HG03280 (cell line): ENCODE measurements around the gene NCF4.

ENCODE experiments used
- ATAC-seq: cut with Tn5 transposase; IDR thresholded peaks from one replicate; pipeline ENCODE4 v1.9.1; 2021; ENCODE audit warnings: mild to moderate bottlenecking, moderate library complexity; ENCODE audit not compliant: unreplicated experiment

The NCF4 gene

DNA sequence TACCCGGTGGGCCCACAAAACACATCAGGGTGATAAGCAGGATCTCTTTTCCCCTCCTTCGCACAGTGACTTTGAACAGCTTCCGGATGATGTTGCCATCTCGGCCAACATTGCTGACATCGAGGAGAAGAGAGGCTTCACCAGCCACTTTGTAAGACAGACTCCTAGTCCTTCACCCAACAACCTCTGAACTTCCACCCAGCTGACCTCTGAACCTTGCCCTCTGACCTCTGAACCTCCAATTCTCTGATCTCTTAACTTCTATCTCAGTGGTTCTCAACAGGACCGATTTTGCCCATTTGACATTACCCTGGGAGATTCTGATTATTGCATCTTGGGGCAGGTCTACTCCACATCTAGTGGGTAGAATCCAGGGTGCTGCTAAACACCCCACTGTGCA, 3.2 kb downstream of the NCF4 start:
- no peak for ATAC-seq

GRCh38 chr22:36864454-36865215, 3.8 kb downstream of the NCF4 start:
- no peak for ATAC-seq

- ATAC-seq, result no peak
Observed at GRCh38 chr22:36865346-36865745, 4.5 kb downstream of the NCF4 start.

- no peak for ATAC-seq
Observed at GRCh38 chr22:36867695-36868094, 6.9 kb downstream of the NCF4 start.

DNA sequence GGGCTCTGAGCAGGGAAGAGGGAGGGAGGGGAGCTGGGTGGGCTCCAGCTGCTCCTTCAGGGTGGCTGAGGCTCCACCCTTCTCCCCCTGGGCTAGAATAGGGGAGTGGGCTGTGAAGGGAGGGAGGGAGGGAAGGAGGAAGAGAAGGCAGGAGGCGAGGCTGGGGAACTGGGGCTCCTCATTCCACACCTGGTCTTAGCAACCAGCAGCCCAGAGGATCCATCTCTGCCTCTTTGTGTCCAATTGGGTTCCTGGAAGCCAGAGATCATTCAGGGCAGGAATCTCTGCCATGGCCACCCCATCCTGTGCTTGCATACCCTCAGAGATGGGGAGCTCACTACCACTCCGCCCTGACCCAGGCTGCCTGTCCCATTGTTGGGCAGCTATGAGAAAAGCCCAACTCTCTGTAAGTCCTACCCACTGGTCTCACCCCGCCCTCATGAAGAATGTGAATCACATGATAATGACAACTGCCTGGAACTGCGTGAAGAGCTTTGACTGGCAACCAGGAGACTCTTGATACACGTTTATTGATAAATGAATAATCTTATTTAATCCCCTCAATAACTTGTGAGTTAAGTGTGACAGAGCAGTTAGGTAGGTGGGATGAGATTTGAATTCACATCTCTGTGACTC, 7.9 kb downstream of the NCF4 start:
- ATAC-seq, result no peak

GRCh38 chr22:36870250-36870649, 9.4 kb downstream of the NCF4 start:
- no peak for ATAC-seq

DNA sequence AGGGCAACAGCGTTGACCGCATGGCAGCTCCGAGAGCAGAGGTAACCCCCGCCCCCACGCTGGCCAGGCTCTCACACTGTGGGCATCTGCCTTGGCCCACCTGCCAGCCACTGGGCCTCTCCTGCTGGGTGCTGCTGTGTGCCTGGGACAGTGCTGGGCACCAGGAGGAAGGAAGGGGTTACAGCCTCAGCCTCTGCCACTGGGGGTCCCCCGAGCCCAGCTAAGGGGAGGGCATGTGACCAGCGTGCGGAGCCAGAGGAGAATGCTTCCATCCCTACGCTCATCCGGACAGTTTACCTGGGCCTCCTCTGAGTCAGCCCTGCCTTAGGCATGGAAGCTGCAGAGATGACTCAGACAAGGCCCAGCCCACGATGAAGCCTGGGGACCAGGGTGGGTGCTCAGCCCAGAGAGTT, 10.9 kb downstream of the NCF4 start:
- ATAC-seq, result no peak

DNA sequence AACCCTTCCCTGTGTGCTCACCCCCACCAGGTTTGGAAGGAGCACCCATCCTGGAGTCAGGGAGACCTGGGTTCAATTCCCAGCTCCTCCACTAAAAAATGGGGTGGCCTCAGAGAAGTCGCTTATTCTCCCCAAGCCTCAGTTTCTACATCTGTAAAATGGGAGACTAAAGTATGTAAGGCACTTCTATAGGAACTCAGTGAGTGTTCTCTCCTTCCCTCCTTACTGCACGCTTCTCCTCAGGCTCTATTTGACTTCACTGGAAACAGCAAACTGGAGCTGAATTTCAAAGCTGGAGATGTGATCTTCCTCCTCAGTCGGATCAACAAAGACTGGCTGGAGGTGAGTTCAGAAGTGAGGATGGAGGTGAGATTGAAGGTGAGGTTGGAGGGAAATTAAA, 11.3 kb downstream of the NCF4 start:
- ATAC-seq, result no peak

DNA sequence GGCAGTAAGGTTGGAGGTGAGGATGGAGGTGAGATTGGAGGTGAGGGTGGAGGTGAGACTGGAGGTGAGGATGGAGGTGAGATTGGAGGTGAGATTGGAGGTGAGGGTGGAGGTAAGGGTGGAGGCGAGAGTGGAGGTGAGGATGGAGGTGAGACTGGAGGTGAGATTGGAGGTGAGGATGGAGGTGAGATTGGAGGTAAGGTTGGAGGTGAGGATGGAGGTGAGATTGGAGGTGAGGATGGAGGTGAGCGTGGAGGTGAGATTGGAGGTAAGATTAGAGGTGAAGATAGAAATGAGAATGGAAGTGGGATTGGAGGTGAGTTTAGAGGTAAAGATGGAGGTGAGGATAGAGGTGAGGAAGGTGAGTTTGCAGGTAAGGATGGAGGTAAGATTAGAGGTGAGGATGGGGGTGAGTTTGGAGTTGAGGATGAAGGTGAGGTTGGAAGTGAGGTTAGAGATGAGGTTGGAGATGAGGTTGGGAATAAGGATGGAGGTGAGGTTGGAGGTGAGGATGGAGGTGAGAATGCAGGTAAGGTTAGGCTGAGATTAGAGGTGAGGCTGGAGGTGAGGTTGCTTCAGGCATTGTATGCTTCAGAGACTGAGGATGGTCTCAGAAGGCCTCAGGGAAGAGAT, 12.2 kb downstream of the NCF4 start:
- ATAC-seq, result no peak

- ATAC-seq, result peak; percentile 53
Observed at GRCh38 chr22:36873614-36874308, 13.0 kb downstream of the NCF4 start.

DNA sequence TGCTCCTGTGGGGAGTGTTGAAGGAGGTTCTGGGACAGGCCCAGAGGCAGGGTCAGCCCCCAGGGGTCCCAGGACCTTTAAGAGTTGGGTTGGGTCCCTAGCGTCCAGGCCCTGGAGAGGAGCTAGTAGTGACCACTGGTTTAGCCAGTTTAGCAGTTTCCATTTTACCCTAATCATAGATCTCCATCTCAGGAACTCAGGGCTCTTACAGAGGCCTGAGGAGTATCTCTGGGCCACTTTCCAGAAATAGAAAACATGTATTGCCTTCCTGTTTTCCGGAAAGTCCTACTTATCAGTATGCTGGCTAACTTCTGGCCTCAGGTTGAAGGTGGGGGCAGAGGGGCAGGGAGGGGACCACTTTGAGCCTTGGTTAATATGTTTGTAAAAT, 13.5 kb downstream of the NCF4 start:
- ATAC-seq, result peak; percentile 6

- no peak for ATAC-seq
Observed at GRCh38 chr22:36874736-36875135, 13.9 kb downstream of the NCF4 start.

- no peak for ATAC-seq
Observed at GRCh38 chr22:36875741-36876140, 14.9 kb downstream of the NCF4 start.

GRCh38 chr22:36879775-36880174, 19.0 kb downstream of the NCF4 start:
- no peak for ATAC-seq

GRCh38 chr22:36881504-36882245, 20.9 kb downstream of the NCF4 start:
- ATAC-seq, result no peak

DNA sequence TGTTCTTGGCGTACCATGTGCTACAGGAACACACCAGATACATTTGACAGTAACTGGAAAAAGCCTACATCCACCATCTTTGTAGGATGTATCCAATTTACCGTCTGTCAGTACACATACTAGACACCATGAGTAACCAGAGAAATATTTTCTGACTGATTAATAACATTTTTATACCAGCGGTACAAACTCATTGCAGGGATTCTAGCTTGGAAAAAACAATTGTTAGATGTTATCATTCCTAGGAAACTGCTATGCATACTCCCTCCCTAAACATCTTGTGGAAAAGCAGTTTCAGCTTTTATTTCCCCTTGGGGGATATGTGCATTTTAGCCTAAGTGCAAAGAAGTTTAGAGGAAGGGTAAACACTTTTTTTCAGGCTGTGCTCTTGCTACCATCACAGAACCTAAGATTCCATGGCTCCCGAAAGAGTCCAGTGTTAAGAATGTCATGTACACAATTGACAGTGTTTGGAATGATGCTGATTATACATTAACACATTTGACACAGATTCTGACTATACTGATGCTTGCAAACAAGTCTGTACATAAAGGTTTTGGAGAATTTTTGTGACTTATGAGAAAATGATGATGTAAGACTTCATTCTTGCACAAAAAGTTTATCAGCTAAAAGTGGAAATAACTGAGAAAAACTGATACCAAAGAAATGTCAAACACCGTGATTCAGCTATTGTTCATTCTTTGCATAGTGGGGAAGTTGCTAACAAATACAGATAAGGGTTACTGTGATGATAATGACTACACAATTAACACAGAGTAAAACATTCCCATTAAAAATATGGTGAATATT, 23.7 kb downstream of the NCF4 start:
- no peak for ATAC-seq

GRCh38 chr22:36885474-36885873, 24.7 kb downstream of the NCF4 start:
- no peak for ATAC-seq

GRCh38 chr22:36886016-36886415, 25.2 kb downstream of the NCF4 start:
- no peak for ATAC-seq

GRCh38 chr22:36887162-36887561, 26.4 kb downstream of the NCF4 start:
- no peak for ATAC-seq

GRCh38 chr22:36891646-36892045, 30.8 kb downstream of the NCF4 start:
- no peak for ATAC-seq
